OCI-LY7 (cell line): ENCODE results near the gene RCOR3.

Experiments
- EZH2phosphoT487 ChIP-seq: fragments of 200-600 bp; sonication (generic); IDR thresholded peaks from 2 replicates; pipeline ENCODE4 v1.6.1; 2018; ENCODE audit warnings: low read depth, borderline replicate concordance, mild to moderate bottlenecking, mixed run types, antibody characterized with exemption, low read length, moderate library complexity, mixed read lengths
- TF ChIP-seq, protein P1 (sequence below): fragments of 200-600 bp; sonication (generic); conservative IDR thresholded peaks from 2 replicates; pipeline ENCODE4 v1.5.1; 2014; ENCODE audit warnings: mild to moderate bottlenecking, antibody characterized with exemption, low read length, moderate library complexity, mixed read lengths

DNA sequence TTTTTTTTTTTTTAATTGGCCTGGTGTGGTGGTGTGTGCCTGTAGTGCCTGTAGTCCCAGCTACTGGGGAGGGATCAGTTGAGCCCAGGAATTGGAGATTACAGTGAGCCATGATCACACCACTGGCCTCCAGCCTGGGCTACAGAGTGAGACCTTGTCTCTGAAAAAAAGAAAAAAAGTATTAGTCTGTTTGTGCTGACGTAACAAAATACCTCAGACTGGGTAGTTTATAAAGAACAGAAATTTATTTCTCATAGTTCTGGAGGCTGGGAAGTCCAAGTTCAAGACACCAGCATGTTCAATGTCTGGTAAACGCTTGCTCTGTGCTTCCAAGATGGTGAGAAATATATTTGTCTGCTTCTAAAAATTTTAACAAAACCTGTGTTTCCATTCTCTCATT is 93.3 kb downstream of the RCOR3 start:
- TF ChIP-seq, protein P1, sequence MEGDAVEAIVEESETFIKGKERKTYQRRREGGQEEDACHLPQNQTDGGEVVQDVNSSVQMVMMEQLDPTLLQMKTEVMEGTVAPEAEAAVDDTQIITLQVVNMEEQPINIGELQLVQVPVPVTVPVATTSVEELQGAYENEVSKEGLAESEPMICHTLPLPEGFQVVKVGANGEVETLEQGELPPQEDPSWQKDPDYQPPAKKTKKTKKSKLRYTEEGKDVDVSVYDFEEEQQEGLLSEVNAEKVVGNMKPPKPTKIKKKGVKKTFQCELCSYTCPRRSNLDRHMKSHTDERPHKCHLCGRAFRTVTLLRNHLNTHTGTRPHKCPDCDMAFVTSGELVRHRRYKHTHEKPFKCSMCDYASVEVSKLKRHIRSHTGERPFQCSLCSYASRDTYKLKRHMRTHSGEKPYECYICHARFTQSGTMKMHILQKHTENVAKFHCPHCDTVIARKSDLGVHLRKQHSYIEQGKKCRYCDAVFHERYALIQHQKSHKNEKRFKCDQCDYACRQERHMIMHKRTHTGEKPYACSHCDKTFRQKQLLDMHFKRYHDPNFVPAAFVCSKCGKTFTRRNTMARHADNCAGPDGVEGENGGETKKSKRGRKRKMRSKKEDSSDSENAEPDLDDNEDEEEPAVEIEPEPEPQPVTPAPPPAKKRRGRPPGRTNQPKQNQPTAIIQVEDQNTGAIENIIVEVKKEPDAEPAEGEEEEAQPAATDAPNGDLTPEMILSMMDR, result no peak
- no peak for TF ChIP-seq EZH2phosphoT487
